Fibroblast of lung (primary cell): ENCODE measurements around the gene ITPR1. TPM values are rescaled to one million over a fixed set of nuclear protein-coding genes. Genes with fewer than 3 reads are reported as not detected.

Experiments
- DNase-seq, 2 donors: peaks; one replicate each; pipeline versions ENCODE4 v3.0.0 to v3.0.0-alpha.2; 2010; ENCODE audit warnings: low read depth in 2 of 2
- H2AFZ ChIP-seq: 2 replicates; pipeline ENCODE4 v1.5.1; 2012; ENCODE audit warnings: low read length, control low read depth, inconsistent platforms
- H3K27ac ChIP-seq: 2 replicates; pipeline ENCODE4 v1.5.1; 2011; ENCODE audit warnings: low read length, control low read depth; ENCODE audit not compliant: insufficient read depth
- H3K27me3 ChIP-seq: 2 replicates; pipeline ENCODE4 v1.5.1; 2011; ENCODE audit warnings: mild to moderate bottlenecking, low read length; ENCODE audit not compliant: control insufficient read depth, insufficient read depth
- H3K36me3 ChIP-seq: 2 replicates; pipeline ENCODE4 v1.5.1; 2011; ENCODE audit warnings: low read length; ENCODE audit not compliant: control insufficient read depth, insufficient read depth
- H3K4me1 ChIP-seq: 2 replicates; pipeline ENCODE4 v1.5.1; 2011; ENCODE audit warnings: low read length; ENCODE audit not compliant: control insufficient read depth, insufficient read depth; ENCODE audit errors: extremely low read depth
- H3K4me2 ChIP-seq: 2 replicates; pipeline ENCODE4 v1.5.1; 2011; ENCODE audit warnings: low read length, control low read depth; ENCODE audit not compliant: insufficient read depth; ENCODE audit errors: extremely low read depth
- H3K4me3 ChIP-seq, 4 experiments: fragments of 200-600 bp in 1 of 4; sonication (generic) in 1 of 4; replicated peaks in 1 of 4; 2 replicates each; pipeline ENCODE4 v1.5.1; 2011 to 2016; ENCODE audit warnings: low read length in 4 of 4, low read depth in 3 of 4, mild to moderate bottlenecking in 3 of 4, control low read depth in 2 of 4, inconsistent platforms in 1 of 4, mixed read lengths in 1 of 4; ENCODE audit not compliant: insufficient read depth in 1 of 4; ENCODE audit errors: control extremely low read depth in 1 of 4
- H3K79me2 ChIP-seq: 2 replicates; pipeline ENCODE4 v1.5.1; 2012; ENCODE audit warnings: mild to moderate bottlenecking, low read length, inconsistent platforms; ENCODE audit not compliant: control insufficient read depth, insufficient read depth
- H3K9ac ChIP-seq: 2 replicates; pipeline ENCODE4 v1.5.1; 2011; ENCODE audit warnings: mild to moderate bottlenecking, low read length, control low read depth; ENCODE audit not compliant: insufficient read depth
- H3K9me3 ChIP-seq: 2 replicates; pipeline ENCODE4 v1.5.1; 2012; ENCODE audit warnings: low read depth, low read length; ENCODE audit not compliant: control insufficient read depth, insufficient read depth
- H4K20me1 ChIP-seq: 2 replicates; pipeline ENCODE4 v1.5.1; 2011; ENCODE audit warnings: low read length; ENCODE audit not compliant: control insufficient read depth, insufficient read depth; ENCODE audit errors: extremely low read depth
- EZH2 ChIP-seq: IDR thresholded peaks from 2 replicates; pipeline ENCODE4 v1.5.1; 2012; ENCODE audit warnings: low read length, control low read depth, mild to moderate bottlenecking; ENCODE audit errors: missing control alignments
- polyA plus RNA-seq, 2 donors: library from polyadenylated mRNA; depleted of rRNA in 1 of 2; stranded (reverse) in 1 of 2; unstranded in 1 of 2; fragments of >200 nt; gene quantifications; 2 replicates each; pipeline ENCODE4 v1.2.1, GENCODE V29; 2011 to 2012; ENCODE audit warnings: missing spikeins in 1 of 2
- total RNA-seq: library from RNA; depleted of rRNA; stranded (reverse); fragments of >200 nt; gene quantifications from 2 replicates; pipeline ENCODE4 v1.2.1, GENCODE V29; 2014
- TF ChIP-seq, protein P1 (sequence below), 2 donors: IDR thresholded peaks in 1 of 2; conservative IDR thresholded peaks in 1 of 2; 1 replicate in 1 of 2; 2 replicates in 1 of 2; pipeline ENCODE4 v1.5.1; 2011 to 2012; ENCODE audit warnings: low read length in 2 of 2, control low read depth in 1 of 2, inconsistent platforms in 1 of 2, low read depth in 1 of 2, mild to moderate bottlenecking in 1 of 2

ITPR1 gene
- total and polyA plus RNA-seq, 2 donors (not counting 1 experiment from before 2014, with no cell fraction given): 19.2 to 87.0 TPM

DNA sequence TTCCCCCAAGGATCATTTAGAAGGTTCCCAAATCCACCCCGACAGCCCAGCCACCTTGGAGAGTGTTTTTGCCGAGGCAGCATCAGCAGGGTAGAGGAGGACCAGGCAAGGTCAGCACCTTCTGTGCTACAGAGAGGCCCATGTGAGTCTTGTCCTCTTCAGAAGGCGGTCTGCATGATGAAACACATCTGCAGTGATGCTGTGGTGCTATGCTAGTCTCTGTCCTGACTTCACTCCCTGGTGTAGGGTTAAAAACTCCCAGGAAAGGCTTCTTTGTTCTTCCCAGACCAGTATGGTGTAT lies 87.9 kb downstream of the ITPR1 start:
- peak in 1 of 2 donors; percentile 44 for DNase-seq
- no peak overlapping the region for H3K4me2 ChIP-seq
- H3K9ac ChIP-seq: no peak overlapping the region
- no peaks in the 10 kb centered on the region for H3K9me3 ChIP-seq
- H3K36me3 ChIP-seq: no peaks in the 10 kb centered on the region
- H3K27ac ChIP-seq: no peak overlapping the region
- H3K79me2 ChIP-seq: no peaks in the 10 kb centered on the region
- H3K27me3 ChIP-seq: no peaks in the 10 kb centered on the region
- no peaks in the 10 kb centered on the region for H4K20me1 ChIP-seq
- no peak overlapping the region for H3K4me3 ChIP-seq
- no peak overlapping the region for H2AFZ ChIP-seq
- H3K4me1 ChIP-seq: peaks cover 12% of the 10 kb centered on the region
- TF ChIP-seq, protein P1, sequence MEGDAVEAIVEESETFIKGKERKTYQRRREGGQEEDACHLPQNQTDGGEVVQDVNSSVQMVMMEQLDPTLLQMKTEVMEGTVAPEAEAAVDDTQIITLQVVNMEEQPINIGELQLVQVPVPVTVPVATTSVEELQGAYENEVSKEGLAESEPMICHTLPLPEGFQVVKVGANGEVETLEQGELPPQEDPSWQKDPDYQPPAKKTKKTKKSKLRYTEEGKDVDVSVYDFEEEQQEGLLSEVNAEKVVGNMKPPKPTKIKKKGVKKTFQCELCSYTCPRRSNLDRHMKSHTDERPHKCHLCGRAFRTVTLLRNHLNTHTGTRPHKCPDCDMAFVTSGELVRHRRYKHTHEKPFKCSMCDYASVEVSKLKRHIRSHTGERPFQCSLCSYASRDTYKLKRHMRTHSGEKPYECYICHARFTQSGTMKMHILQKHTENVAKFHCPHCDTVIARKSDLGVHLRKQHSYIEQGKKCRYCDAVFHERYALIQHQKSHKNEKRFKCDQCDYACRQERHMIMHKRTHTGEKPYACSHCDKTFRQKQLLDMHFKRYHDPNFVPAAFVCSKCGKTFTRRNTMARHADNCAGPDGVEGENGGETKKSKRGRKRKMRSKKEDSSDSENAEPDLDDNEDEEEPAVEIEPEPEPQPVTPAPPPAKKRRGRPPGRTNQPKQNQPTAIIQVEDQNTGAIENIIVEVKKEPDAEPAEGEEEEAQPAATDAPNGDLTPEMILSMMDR (conservative IDR thresholded peaks at IDR 0.05 in 1 of 2, IDR thresholded peaks at IDR 0.05 in 1 of 2; ENCODE audit: low read depth in 1 of 2, low read length in 2 of 2): no peak
- no peak for TF ChIP-seq EZH2

DNA sequence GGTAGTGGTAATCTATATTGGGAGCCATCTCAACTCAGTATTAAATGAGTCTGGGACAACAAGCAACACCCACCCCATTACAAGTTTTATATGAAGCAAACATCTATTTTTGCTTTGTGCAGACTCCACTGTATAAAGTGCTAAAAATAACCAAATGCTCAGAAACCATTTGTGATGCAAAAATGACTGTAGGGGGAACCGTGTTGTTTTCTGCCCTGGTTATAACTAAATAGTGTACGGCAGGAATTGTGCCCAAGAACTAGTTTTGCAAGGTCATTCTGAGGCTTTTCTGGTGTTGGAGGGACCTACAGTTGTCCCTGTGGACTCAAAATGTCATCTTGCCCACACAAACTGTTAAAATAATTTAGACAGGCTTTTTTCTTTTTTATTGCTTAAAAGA lies 88.3 kb downstream of the ITPR1 start:
- Histone ChIP-seq H3K9me3 (no peaks in the 10 kb centered on the region), H2AFZ (no peak overlapping the region), H4K20me1 (no peaks in the 10 kb centered on the region), H3K4me3 (no peak overlapping the region), H3K27me3 (no peaks in the 10 kb centered on the region), H3K9ac (no peak overlapping the region), H3K36me3 (no peaks in the 10 kb centered on the region), H3K4me2 (no peak overlapping the region), H3K79me2 (no peaks in the 10 kb centered on the region), H3K4me1 (peaks cover 12% of the 10 kb centered on the region), H3K27ac (no peak overlapping the region)
- DNase-seq: no peak
- TF ChIP-seq EZH2: no peak
- TF ChIP-seq, protein P1 (conservative IDR thresholded peaks at IDR 0.05 in 1 of 2, IDR thresholded peaks at IDR 0.05 in 1 of 2; ENCODE audit: low read depth in 1 of 2, low read length in 2 of 2): no peak

DNA sequence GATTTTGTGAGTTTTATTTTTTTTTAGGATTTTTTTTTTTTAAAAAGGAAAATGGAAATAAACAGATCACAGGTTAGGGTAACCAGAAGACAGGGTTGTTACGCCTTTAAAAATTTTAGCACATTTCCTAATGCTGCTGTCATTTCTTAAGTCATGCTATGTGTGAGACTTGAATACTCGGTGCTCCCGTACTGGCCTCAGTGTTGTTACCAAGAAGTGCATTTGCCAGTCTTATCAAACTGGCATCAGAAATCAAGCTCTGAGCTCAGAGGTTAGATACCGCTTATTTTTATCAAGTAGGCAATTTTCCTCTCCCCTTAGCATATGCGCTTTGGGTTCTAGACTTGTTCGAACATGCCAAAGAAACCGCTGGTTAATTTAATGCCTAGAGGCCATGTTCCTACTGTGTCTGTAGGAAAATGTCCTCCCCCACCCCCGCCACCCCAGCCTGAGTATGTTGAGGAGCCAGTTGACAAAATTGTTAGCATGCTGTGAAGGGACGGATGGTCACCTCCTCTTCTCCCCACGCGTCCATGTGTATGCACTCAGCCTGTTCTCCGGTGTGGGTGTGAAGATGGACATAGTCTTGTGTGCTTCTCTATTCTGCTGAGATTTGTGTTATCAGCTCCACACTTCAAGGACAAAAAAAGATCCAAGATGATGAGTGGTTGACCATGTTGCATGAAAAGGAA lies 88.9 kb downstream of the ITPR1 start:
- Histone ChIP-seq H2AFZ (peak overlapping the region; percentile 56), H3K9ac (no peak overlapping the region), H3K27me3 (no peaks in the 10 kb centered on the region), H4K20me1 (no peaks in the 10 kb centered on the region), H3K79me2 (no peaks in the 10 kb centered on the region), H3K9me3 (no peaks in the 10 kb centered on the region), H3K36me3 (no peaks in the 10 kb centered on the region), H3K4me3 (no peak overlapping the region), H3K4me1 (peaks cover 12% of the 10 kb centered on the region), H3K27ac (peak overlapping the region; percentile 56), H3K4me2 (peak overlapping the region; percentile 95)
- no peak for DNase-seq
- TF ChIP-seq, protein P1 (conservative IDR thresholded peaks at IDR 0.05 in 1 of 2, IDR thresholded peaks at IDR 0.05 in 1 of 2; ENCODE audit: low read depth in 1 of 2, low read length in 2 of 2): no peak
- TF ChIP-seq EZH2: no peak
